ENCODE measurements around the gene PEAK1. TPM values are rescaled to one million over a fixed set of nuclear protein-coding genes. Genes with fewer than 3 reads are reported as not detected.

PEAK1 gene
- total RNA-seq, 6 donors from 2014 or later: 82.8 to 142 (median 90.1) TPM

- no peak for DNase-seq
- no peak overlapping the region for H3K4me3 ChIP-seq
- no peaks in the 10 kb centered on the region for H3K36me3 ChIP-seq
- no peaks in the 10 kb centered on the region for H3K9me3 ChIP-seq
- no peak overlapping the region for H3K27ac ChIP-seq
- ATAC-seq (ENCODE audit: low FRiP score in 2 of 2): no peak
- TF ChIP-seq EP300 (IDR thresholded peaks at IDR 0.05): no peak
- TF ChIP-seq CTCF (IDR thresholded peaks at IDR 0.05): no peak
- no peak for TF ChIP-seq POLR2AphosphoS5 (IDR thresholded peaks at IDR 0.05)
- no peak for TF ChIP-seq POLR2A (IDR thresholded peaks at IDR 0.05)
- no peaks in the 10 kb centered on the region for H3K27me3 ChIP-seq
- H3K4me1 ChIP-seq: peaks cover 43 to 70% (median 65%) of the 10 kb centered on the region in 4 donors
Observed at GRCh38 chr15:77063249-77063648, 356.7 kb downstream of the PEAK1 start.

- TF ChIP-seq POLR2A (IDR thresholded peaks at IDR 0.05) (no peak), POLR2AphosphoS5 (IDR thresholded peaks at IDR 0.05) (no peak), EP300 (IDR thresholded peaks at IDR 0.05) (no peak), CTCF (IDR thresholded peaks at IDR 0.05) (no peak)
- DNase-seq (no peak), ATAC-seq (ENCODE audit: low FRiP score in 2 of 2) (peak in 1 of 2 donors; percentile 76)
- Histone ChIP-seq H3K4me3 (no peak overlapping the region), H3K9me3 (no peaks in the 10 kb centered on the region), H3K27me3 (no peaks in the 10 kb centered on the region), H3K27ac (peak overlapping the region in 1 of 4 donors; percentile 48), H3K36me3 (no peaks in the 10 kb centered on the region), H3K4me1 (peaks cover 34 to 59% (median 52%) of the 10 kb centered on the region in 4 donors)
Observed at GRCh38 chr15:77060546-77060945, 359.4 kb downstream of the PEAK1 start.

- no peak for TF ChIP-seq CTCF (IDR thresholded peaks at IDR 0.05)
- Histone ChIP-seq H3K27me3 (no peaks in the 10 kb centered on the region), H3K9me3 (no peaks in the 10 kb centered on the region), H3K4me3 (no peak overlapping the region), H3K27ac (no peak overlapping the region), H3K4me1 (peaks cover 33 to 59% (median 49%) of the 10 kb centered on the region in 4 donors), H3K36me3 (no peaks in the 10 kb centered on the region)
- ATAC-seq (ENCODE audit: low FRiP score in 2 of 2) (peak in 1 of 2 donors; percentile 12), DNase-seq (no peak)
- 21 to 23% methylated on average over 2 of the region's 2 CpGs for WGBS, 2 donors
Observed at GRCh38 chr15:77059786-77060361, 360.0 kb downstream of the PEAK1 start.

GRCh38 chr15:77058468-77058867 lies 361.4 kb downstream of the PEAK1 start:
- Histone ChIP-seq H3K4me1 (peaks cover 24 to 49% (median 43%) of the 10 kb centered on the region in 4 donors), H3K4me3 (no peak overlapping the region), H3K9me3 (no peaks in the 10 kb centered on the region), H3K36me3 (no peaks in the 10 kb centered on the region), H3K27me3 (no peaks in the 10 kb centered on the region), H3K27ac (no peak overlapping the region)
- DNase-seq: no peak
- WGBS, 2 donors: 94 to 97% methylated on average over 4 of the region's 4 CpGs
- no peak for ATAC-seq (ENCODE audit: low FRiP score in 2 of 2)
- TF ChIP-seq EP300 (IDR thresholded peaks at IDR 0.05): no peak

GRCh38 chr15:77057685-77058084 lies 362.2 kb downstream of the PEAK1 start:
- Histone ChIP-seq H3K27ac (no peak overlapping the region), H3K4me3 (no peak overlapping the region), H3K36me3 (peaks cover 0 to 1% (median under 1%) of the 10 kb centered on the region in 4 donors), H3K27me3 (no peaks in the 10 kb centered on the region), H3K9me3 (no peaks in the 10 kb centered on the region), H3K4me1 (peaks cover 24 to 45% (median 38%) of the 10 kb centered on the region in 4 donors)
- WGBS, 2 donors: 94 to 96% methylated on average over 4 of the region's 4 CpGs
- ATAC-seq (ENCODE audit: low FRiP score in 2 of 2) (no peak), DNase-seq (no peak)
- TF ChIP-seq EP300 (IDR thresholded peaks at IDR 0.05) (no peak), POLR2AphosphoS5 (IDR thresholded peaks at IDR 0.05) (no peak), CTCF (IDR thresholded peaks at IDR 0.05) (no peak), POLR2A (IDR thresholded peaks at IDR 0.05) (no peak)
